ACHN (cell line): ENCODE results near the gene PEA15.
A peak's percentile ranks its signal among the peaks of the same experiment; 100 is the strongest.

Source experiments
- DNase-seq: peaks from one replicate; pipeline ENCODE4 v3.0.0-alpha.2; 2015
- in situ Hi-C: cut with HindIII; loops from 2 replicates; pipeline ENCODE4 v1.10.0; 2017; ENCODE audit warnings: low sequenced_read_pairs, low pct_ligation_motif_present, low pct_unique_long_range_greater_than_20kb

PEA15 gene

DNA sequence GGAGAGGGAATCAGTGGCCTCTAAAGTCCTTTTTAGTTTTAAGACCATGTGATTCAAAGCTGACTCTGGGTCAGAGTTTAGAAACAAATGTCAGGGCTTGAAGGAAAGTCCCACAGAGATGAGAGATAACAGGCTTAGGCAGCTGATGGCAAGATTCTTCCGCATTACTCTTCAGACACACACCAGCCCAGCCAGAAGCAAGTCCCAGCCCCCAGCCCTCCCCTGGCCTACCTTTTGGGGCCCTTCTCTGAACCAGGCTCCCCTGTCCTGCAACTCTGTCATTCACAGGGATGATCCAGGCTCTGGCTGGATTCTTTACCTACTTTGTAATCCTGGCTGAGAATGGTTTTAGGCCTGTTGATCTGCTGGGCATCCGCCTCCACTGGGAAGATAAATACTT, 28.0 kb upstream of the PEA15 start:
- DNase-seq: no peak
- in situ Hi-C loops: no loop called here

DNA sequence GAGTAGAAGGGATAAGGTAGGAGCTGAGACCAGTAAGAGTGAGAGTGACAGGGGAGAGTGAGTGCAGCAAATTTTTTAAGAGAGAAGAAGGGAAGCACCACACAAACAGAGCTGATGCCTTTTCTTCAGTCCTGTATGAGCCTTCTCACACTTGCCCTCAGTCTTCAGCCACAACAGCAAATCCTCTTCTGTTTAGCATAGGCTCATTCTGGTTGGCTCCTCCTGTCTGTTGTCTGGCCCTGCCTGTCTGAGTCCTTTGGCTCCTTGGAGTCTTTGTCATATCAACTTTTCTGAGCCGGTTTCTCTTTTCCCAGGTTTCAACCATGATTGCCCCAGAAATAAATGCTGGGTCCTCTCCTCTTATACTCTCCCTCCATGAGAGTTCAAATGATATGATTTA, 27.5 kb upstream of the PEA15 start:
- DNase-seq: no peak
- in situ Hi-C loops: no loop called here

DNA sequence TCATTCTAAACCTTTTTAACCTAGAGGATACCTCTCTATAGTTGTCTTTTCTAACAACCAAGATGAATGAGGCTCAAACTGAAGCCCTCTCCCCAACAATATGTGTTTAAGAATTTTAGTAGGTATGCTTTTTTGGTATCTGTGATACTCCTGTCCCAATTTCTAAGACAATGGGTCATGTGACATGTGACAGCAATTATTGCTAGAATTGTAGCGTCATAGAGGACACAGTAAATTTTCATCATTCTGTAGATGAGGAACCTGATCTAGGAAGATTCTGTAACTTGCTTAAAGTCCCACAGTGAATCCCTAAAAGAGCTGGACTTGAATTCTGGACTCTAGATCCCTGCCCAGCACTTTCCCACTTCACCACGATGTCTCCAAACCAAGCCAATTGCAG, 26.5 kb upstream of the PEA15 start:
- DNase-seq: no peak
- in situ Hi-C loops: no loop called here

DNA sequence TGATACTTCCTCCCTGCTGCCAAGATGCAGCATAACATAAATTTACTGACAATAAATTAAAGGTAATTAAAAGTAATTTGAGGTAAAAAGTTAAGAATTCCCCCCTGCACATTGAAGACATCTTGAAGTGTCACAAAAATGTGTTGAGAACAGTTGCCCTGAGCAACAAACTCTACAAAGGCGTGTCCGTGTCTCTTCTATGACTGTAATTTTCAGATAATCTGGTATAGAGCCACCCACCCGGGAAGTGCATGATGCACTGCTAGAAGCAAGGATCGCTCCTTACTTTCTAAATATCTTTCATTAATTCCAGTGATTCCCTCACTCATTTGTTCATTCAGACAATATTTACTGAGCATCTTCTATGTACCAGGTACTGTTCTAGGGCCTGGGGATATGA, 25.8 kb upstream of the PEA15 start:
- DNase-seq: no peak
- in situ Hi-C loops: no loop called here

DNA sequence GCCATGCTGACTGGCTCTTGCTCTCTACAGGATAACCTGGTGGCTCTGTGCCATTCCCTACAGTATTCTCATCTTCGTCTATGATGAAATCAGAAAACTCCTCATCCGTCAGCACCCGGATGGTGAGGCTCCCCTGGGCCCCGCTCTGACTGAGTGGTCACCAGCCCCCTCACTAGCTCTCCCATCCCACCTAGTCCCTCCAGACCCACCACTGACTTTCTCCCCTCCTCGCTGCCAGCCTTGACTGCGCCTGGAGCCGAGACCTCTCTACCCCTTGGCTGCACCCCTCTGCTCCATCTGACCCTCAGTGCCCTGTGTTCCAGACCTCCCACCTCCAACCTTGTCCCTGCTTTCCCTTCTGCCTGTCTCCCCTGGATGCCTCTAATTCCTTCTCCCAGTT, 18.9 kb upstream of the PEA15 start:
- DNase-seq: no peak
- in situ Hi-C loops: no loop called here

DNA sequence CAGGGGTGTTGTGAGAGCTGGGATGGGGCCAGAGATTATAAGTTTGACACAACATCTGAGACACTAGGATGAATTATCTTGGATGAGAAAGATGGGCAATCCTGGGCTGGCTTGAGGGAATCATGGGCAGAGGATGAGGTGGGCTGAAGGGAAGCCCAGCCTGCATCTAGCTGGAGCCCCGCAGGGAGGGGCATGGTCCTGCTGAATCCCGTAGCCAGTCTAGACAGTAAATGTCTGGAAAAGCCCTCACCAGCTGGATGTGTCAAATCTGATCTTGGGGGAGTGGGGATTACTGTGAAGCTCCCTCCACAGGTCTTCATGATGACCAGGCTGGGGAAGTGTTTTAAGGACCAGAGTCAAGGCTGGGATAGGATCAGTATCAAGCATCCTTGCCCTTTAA, 18.5 kb upstream of the PEA15 start:
- no peak for DNase-seq
- in situ Hi-C loops: no loop called here

DNA sequence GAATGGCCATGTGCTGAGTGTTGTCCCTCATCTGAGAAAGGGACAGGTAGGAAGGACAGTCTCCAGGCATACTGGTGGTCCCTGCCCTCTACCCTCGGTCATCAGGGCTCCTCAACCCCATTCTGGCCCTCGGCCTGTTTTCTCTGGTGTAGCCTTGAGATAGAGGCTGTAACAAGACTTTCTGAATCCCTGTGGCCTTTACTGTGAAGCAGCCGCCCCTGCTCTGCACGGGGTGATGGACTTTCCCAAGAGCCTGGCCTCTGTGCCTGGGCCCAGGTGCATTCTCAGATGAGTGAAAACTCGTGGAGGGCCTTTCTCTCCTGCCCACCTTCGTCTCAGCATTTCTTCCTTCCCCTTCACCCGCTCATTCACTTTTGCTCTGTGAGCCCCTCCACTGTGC, 17.8 kb upstream of the PEA15 start:
- in situ Hi-C loops: no loop called here
- DNase-seq: no peak

DNA sequence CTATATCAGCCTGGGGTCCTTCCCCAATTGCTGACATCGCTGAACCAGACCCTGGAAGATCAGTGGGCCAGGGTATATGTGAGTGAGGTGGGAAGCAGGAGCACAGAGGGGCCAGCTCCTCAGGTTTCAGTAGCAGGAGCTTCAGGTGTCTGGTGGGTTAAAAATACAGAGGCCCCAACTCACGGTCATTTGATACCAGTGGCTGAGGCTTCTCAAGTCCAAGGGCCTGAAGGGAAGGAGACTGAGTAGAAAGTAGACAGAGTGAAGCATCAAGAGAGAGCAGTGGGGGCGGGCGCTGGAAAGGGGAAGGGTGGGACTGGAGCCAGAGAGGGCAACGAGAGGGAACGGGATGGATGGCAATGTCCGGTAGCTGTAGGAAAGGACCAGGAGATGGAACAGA, 16.8 kb upstream of the PEA15 start:
- in situ Hi-C loops: no loop called here
- DNase-seq: no peak

DNA sequence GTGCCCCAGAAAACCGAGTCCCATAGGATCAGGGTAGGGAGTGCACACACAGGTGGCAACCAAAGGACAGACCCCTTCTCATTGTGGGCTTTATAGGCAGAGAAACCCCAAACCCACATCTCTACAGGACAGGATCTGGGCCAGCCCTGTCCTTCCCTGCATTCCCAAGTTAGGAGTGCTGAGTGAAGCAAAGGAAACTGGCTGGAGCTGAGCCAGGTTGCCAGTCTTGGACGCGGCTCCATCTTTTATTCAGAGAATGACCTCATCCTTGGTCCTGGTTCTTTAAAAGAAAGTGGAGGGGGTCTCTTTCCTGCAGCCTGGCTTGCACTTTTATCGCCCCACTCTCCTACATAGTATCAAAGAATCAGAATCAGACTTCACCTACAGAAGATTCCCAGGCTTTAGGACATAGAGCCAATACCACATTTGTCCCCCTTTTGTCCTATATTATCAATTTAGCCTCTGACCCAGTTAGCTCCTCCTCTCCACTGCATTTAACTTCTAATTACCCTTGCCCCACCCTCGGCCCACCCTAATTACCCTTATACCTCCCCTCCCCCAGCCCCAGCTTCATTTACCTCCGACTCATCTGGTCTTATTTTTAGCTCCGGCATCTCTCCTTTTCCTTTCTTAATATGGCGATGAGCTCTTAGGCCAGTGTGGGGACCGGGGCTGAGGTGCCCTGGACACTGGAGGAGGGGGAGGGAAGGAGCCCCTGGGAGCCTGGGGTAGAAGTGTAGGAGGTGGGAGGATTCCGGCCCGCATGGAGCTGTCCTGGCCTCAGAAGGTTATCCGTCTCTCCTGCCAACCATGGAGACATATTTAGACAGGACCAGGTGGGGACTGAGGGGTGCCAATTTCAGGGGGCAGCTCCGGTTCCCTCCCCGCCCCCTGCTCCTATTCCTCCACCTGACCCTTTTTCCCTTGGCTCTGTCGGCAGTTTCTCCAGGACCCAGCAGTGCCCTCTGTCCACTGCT, 15.2 kb upstream of the PEA15 start, which contains the start of gene CASQ1:
Gene CASQ1, plus strand, starts transcription at position 927 of the 977 bp plus-strand sequence. CDS start 177 bp downstream, outside the sequence.
- in situ Hi-C loops: no loop called here
- peak; percentile 34 for DNase-seq

DNA sequence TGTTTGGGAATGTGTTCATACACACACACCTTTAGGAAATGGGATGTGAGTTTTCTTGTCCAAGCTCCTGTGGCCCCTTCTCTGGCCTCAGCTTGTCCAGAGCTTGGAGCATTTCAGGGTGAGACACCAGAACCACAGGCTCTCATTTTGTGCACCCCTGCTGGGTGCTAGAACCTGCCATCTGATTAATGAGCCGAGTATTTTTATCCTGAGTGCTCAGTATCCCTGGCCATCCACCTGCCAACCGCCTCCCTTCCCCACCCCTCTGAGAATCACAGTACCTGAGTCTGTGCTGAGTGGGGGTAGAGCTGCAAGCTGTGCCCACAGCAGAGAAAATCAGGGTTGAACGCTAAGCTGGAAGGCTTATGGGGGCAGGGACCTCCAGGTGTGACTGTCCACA, 13.4 kb upstream of the PEA15 start:
- in situ Hi-C loops: no loop called here
- DNase-seq: no peak

DNA sequence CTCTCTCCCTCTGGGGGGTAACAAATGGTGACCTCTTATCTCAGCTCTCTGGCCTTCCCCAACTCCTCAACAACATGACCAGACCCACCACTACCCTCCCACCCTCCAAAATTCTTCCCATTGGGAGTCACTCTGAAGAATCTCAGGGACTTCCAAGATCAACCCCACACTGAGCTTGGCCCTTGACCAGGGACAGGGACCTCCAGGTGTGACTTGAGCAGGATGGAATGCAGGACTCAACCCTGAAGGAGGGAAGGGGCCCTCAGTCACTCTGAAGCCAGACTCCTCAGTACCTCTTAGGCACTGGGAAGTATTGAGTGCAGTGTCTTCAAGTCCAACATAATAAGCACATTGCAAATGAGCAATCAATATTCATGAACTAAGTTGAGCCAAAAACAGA, 12.9 kb upstream of the PEA15 start:
- no peak for DNase-seq

DNA sequence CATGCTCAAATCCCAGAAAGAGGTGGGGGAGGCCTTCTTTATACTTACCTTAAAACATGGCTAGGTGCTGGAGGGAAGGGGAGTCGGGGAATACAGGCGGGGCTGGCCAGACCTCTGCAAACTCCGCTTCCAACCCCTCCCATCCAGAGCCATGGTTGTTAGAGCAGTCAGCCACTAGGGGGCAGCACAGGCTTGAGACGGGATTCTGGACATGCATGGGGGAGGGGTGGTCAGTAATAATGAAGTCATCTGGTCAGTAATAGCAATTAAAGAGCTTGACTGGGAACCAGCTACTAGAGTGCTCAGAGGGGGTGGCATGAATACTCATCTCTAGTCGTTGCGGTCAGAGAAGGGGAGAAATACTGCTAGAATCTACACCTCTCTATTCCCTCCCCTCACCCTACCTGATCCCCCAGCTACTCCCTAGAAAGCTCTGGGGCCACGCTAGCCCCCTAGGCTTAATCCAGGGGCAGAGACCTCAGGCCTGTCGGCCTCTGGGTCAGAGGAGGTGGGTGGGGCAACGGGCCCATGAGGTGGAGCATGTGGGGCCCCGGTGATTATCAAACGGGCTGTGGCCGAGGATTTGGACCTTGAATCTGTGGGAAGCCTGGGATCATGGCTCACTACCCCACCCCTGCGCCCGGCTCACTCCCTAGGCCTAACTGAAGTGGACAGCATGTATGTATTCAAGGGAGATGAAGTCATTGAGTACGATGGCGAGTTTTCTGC, 11.9 kb upstream of the PEA15 start:
- DNase-seq: peak; percentile 85
- in situ Hi-C loops: no loop called here

More for the DNA sequence above, 12.9 kb upstream of the PEA15 start:
- in situ Hi-C loops: no loop called here

DNA sequence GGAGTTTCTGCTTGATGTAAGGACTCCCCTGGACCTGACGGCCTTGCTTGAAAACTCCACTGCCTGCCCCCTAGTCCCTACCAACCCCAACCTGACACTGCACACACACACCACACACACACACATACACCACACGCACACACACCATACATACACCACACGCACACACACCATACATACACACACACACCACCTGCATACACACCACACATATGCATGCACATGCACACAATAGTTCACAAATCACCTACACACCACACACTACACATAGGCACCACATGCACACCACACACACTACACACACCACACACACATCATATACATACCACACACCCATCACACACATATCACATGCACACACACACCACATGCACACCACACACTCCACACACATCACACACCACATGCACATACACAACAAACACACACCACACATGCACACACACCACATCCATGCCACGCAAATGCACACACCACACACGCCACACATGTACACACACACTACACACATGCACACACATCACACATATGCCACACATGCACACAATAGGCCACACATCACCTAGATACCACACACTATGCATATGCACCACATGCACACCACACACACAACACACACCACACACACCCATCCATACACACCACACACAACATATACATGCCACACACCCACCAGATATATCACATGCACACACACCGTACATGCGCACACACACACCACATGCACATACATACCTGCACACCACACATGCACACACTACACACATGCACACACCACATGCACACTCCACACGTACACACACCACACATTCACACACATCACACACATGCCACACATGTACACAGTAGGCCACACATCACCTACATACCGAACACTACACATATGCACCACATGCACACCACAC, 11.1 kb upstream of the PEA15 start:
- DNase-seq: no peak
- in situ Hi-C loops: no loop called here

DNA sequence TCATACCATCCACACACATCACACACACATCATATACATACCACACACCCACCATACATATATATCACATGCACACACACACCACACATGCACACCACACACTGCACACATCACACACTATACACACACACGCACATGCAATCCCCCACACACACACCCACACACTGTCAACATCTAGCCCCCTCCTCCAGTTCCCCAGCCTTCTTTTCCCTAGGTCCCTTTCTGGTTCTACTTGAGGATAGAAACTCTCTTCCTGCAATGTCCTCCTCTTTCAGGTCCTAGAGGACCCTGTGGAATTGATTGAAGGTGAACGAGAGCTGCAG, 10.5 kb upstream of the PEA15 start:
- in situ Hi-C loops: no loop called here
- DNase-seq: no peak

DNA sequence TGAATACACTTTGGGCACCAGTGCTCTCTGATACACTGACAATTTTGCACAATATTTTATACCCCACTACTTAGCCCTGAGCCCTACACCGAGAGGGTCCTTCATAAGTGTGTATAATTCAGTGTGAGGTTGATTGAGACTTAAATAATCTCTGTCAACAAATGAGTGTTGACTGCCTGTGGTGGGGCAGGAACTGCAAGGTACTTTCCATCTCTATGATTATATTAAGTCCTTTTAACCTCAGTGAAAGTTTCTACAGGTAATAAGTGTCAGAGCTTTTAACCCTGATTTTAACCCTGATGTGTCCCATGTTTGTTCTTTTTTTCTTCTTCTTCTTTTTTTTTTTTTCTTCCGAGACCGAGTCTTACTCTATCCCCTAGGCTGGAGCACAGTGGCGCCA, 9.0 kb upstream of the PEA15 start:
- in situ Hi-C loops: no loop called here
- DNase-seq: no peak

DNA sequence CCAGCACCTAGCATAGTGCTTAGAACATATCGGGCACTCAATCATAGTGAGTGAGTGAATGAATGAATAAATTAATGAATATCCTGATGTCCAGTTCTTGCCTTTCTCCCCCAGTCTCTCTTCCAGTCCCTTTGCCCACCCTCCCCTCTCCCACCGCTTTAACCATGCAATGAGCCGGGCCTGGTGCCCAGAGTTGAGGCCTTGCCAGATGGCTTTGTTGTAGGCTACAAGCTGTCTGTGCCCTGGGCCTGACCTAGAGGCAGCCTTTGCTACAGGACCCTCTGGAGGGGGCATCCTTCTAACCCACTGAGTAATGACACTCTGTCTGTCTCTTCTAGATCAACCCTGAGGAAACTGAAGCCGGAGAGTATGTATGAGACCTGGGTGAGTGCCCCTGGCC, 8.0 kb upstream of the PEA15 start:
- in situ Hi-C loops: no loop called here
- DNase-seq: no peak

DNA sequence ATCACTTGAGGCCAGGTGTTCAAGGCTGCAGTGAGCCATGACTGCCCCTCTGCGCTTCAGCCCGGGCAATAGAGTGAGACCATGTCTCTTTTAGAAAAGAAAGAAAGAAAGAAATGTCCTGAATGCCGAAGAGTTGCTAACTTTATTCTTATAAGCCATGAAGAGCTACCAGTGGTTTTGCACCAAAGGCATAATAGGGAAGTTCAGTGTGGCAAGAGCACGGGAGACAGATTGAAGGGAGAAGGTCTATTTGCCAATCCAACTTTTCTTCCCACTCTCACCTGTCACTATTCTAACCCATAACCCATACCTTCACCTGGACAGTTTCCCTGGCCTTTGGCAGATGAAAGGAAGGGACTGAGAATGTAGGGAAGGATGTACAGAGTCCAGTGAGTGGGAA, 4.4 kb upstream of the PEA15 start:
- DNase-seq: no peak
- in situ Hi-C loops: no loop called here

DNA sequence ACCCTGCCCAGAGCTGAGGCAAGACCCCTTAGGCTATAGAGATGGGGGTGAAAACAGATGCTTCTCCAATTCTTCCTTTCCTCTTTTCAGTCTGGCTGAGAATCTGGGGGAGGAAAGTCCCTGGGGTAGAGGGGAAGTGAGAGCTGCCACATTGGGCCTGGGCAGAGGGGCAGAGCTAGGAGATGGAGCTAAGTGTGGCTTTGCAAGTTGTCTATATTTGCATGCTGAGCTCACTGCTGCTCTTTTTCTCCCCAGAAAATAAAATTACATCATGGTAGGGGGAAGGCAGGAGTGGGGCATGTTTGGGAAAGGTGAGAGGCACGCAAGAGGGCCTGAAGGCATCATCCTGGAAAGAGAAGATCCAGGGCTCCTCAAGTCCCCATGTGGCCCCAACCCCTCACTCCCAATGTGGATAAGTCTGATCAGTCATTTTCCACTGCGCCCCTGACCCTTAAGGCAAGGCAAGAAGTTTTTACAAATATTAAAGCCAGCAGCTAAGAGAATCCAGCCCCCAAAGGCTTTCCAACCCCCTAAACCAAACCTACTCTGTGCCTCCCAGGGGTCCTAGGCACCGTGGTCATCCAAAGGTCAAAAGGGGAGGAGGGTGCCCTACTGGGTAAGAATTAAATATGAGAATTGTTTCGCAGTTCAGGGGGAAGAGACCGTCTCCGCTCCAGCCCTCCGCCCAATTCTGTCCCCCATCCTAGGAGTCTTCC, 500 bp upstream of the PEA15 start:
- DNase-seq: no peak
- in situ Hi-C loops: no loop called here
